ENCODE data around the gene MARCKS.

GRCh38 chr6:113908801-113909200 lies 51.7 kb downstream of the MARCKS start:
- TF ChIP-seq CTCF (IDR thresholded peaks at IDR 0.05) (no peak), POLR2AphosphoS5 (IDR thresholded peaks at IDR 0.05; ENCODE audit: low read depth, low read length) (no peak)

All from Panc1 (cell line).